ENCODE measurements around the gene ALX4.

ALX4 gene

GRCh38 chr11:44260081-44260480, 49.9 kb downstream of the ALX4 start:
- no peak for DNase-seq (ENCODE audit: low read depth, low spot score)
- no peak overlapping the region for H3K4me3 ChIP-seq (ENCODE audit: low read length)

GRCh38 chr11:44258839-44259420, 51.0 kb downstream of the ALX4 start:
- no peak for DNase-seq (ENCODE audit: low read depth, low spot score)
- no peak overlapping the region for H3K4me3 ChIP-seq (ENCODE audit: low read length)

GRCh38 chr11:44258190-44258489, 51.8 kb downstream of the ALX4 start:
- H3K4me3 ChIP-seq (ENCODE audit: low read length) = no peak overlapping the region
- DNase-seq (ENCODE audit: low read depth, low spot score) = no peak

GRCh38 chr11:44257338-44258189, 52.4 kb downstream of the ALX4 start:
- H3K4me3 ChIP-seq (ENCODE audit: low read length) = no peak overlapping the region
- peak; percentile 45 for DNase-seq (ENCODE audit: low read depth, low spot score)

- peak; percentile 22 for DNase-seq (ENCODE audit: low read depth, low spot score)
- no peak overlapping the region for H3K4me3 ChIP-seq (ENCODE audit: low read length)
Observed at GRCh38 chr11:44256673-44257291, 53.2 kb downstream of the ALX4 start.

DNA sequence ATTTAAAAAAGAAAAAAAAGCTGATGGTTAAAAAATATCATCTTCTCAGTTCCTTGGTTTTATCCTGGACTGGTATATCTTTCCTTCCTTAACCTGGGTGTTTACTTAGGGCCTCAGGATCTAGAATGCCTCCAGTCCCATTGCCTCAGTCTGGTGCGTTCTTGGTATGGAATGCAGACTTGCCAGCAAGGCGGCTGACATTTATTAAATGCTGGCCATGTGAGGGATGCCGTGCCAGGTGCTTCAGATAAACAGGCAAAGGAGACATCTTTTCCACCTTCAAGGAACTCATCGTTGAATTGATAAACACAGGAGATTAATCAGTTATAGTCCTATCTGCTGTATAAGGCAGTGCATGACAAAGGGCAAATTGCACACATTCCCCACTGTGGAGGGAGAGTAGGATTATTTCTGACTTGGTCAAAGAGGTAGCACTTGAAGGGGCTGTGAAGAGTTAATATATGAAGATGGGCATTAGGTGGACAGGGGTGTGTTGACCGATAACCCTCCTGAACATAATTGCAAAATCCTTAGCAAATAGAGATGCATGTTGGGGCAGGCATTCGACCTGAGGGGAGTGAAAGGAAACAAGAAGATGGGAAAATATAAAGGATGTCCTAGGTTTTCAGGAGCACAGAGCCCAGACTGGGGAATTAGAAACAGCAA, 54.4 kb downstream of the ALX4 start:
- no peak for DNase-seq (ENCODE audit: low read depth, low spot score)

DNA sequence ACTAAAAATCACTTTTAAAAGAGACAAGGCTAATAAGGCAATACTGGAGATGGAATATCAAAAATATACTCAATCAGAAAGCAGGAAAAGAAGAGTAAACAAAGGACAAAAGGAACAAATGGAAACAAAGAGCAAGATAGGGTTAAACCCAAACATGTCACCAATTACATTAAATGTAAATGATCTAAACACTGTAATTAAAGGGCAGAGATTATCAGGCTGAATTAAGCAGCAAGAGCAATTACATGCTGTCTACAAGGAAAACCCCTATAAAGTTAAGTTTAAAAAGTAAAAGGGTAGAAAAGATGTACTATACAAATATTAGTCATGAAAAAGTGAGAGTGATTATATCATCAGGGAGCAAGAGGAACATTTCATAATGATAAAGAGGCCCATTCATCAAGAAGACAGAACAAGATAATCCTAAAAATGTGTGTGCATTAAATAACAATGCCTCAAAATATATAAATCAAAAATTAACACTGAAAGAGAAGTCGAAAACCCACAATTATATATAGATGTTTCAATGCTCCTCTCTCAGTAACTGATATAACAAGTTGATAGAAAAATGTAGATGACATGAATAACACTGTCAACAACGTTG, 56.8 kb downstream of the ALX4 start:
- H3K4me3 ChIP-seq (ENCODE audit: low read length) = no peak overlapping the region
- DNase-seq (ENCODE audit: low read depth, low spot score) = no peak

More for the DNA sequence above, 54.4 kb downstream of the ALX4 start:
- H3K4me3 ChIP-seq (ENCODE audit: low read length) = no peak overlapping the region

DNA sequence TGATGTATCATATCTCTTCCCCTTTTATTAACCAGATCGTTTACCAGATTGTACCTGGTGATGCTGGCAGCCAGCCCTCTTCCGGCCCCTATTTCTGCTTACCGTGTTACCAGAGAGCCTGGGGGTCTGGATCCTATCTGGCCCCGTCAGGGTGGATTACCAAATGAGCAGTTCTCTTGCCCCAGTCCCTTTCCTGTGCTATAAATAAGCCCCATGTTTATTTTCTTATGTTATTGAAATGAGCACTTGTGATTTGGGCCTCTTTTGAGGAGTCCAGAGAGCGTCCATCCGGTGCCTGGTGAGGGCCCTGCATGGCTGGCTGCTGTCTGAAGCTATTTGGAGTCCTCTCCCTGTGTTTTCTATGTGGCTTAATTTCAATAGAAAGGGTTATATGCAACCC, 59.5 kb downstream of the ALX4 start:
- DNase-seq (ENCODE audit: low read depth, low spot score) = no peak
- H3K4me3 ChIP-seq (ENCODE audit: low read length) = no peak overlapping the region

- H3K4me3 ChIP-seq (ENCODE audit: low read length) = no peak overlapping the region
- no peak for DNase-seq (ENCODE audit: low read depth, low spot score)
Observed at GRCh38 chr11:44248109-44248508, 61.8 kb downstream of the ALX4 start.

DNA sequence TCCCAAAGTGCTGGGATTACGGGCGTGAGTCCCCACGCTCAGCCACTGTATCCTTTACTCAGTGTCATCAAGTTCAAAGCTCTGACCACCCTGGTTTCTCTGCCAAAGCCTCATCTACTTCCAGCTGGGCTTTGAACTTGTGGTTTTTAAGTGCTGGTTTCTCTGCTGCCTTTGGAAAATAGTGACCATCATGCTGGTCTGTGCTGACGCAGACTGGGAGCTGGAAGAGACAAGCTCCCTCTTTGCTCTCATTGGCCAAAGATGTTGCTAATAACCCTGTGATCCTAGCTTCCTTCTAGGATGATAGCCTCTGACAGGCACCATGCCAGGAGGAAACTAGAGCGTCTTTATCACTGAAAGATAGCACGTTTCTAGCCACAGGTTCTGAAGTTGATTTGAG, 62.4 kb downstream of the ALX4 start:
- no peak for DNase-seq (ENCODE audit: low read depth, low spot score)

DNA sequence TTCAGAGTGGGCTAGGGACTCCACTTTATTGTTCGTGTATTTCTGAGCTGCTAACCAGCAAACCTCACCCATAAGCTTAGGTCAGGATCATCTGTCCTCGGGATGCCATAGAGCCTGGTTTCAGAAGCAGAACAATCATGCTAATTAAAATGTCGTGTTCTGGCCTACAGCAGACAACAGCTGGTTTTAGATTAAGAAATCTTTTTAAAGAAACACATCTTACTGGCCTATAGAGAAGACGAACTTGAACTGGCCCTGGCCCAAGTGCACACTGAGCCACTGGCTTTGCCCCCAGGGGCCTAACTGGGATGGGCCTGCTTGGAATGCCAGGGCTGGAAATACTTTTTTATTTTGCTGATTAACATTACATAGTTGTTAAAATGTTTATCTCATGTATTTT, 63.2 kb downstream of the ALX4 start:
- H3K4me3 ChIP-seq (ENCODE audit: low read length) = no peak overlapping the region
- no peak for DNase-seq (ENCODE audit: low read depth, low spot score)

More for the DNA sequence above, 62.4 kb downstream of the ALX4 start:
- H3K4me3 ChIP-seq (ENCODE audit: low read length) = no peak overlapping the region

- no peak for DNase-seq (ENCODE audit: low read depth, low spot score)
- no peak overlapping the region for H3K4me3 ChIP-seq (ENCODE audit: low read length)
Observed at GRCh38 chr11:44244639-44245310, 65.2 kb downstream of the ALX4 start.

DNA sequence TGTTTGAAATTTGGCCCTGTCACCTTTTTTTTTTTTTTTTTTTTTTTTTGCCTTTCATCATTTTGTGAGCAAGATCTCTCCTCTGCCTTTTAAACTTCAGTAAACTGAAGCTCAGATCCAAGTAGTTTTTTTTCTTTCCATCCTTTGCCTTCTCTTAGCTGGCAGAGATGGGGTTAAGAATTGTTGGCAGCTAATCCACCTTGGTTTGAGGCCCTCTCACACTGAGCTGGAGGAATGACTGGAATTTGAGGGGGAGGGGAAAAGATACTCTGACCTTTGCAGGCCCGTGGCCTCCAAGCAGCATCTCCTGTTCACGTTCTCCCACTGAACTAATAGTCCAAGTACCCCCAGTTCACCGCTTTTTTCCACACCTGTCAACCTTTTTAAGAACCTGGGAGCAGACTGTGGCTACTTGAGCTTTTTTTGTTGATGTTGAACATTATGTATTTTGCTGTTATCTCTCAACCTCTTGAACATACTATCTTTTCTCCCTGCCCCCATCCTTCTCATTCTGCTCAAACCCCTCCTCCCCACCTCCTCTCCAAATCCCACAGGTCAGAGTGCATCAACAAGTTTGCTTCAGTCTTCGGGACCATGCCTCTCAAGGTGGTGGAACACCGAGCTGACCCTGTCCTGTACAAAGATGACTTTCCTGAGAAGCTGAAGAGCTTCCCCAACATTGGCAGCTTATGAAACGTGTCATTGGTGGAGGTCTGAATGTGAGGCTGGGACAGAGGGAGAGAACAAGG, 66.2 kb downstream of the ALX4 start:
- H3K4me3 ChIP-seq (ENCODE audit: low read length) = no peak overlapping the region
- DNase-seq (ENCODE audit: low read depth, low spot score) = no peak

DNA sequence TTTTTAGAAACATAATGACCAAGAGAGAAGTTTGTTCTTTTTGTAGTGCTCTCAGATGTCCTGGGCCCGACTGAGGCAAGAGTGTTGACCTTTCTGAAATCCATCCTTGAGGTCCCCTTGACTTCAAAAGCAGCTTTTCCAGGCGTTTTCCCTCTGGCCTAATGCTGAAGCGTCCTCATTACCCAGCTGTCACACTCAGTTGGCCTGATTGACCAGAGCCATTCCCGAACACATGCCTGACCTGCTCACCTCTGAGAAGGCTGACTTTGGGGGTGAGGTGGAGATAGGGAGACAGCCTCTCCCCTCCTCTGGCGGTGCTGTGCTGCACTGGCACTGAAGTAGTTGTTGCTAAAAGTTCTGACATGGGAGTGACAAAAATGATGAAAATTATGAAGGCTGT, 66.9 kb downstream of the ALX4 start:
- H3K4me3 ChIP-seq (ENCODE audit: low read length) = no peak overlapping the region
- no peak for DNase-seq (ENCODE audit: low read depth, low spot score)

- no peak for DNase-seq (ENCODE audit: low read depth, low spot score)
- H3K4me3 ChIP-seq (ENCODE audit: low read length) = no peak overlapping the region
Observed at GRCh38 chr11:44241851-44242250, 68.1 kb downstream of the ALX4 start.

GRCh38 chr11:44237156-44237555, 72.8 kb downstream of the ALX4 start:
- no peak overlapping the region for H3K4me3 ChIP-seq (ENCODE audit: low read length)
- no peak for DNase-seq (ENCODE audit: low read depth, low spot score)

- DNase-seq (ENCODE audit: low read depth, low spot score) = no peak
- H3K4me3 ChIP-seq (ENCODE audit: low read length) = no peak overlapping the region
Observed at GRCh38 chr11:44236296-44236695, 73.6 kb downstream of the ALX4 start.

DNA sequence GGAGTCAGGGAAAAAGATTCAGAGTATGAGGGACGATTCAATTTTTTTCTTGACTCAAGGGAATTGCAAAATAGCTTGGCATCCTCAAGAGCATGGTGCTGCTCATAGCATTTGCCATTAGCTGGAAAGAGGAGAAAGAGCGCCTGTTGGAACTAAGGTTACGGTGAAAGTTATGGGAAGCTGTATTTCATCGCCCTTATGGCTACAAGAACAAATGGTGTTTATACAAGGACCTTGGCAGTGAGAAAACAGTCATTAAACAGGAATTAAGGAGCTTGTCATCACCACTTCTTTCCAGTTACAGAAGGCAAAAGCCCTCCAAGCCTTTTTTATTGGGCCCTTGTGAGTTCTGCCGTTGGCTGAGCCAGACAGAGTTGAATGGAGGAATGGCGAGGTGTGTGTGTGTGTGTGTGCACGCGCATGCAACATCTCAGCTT, 74.2 kb downstream of the ALX4 start:
- H3K4me3 ChIP-seq (ENCODE audit: low read length) = no peak overlapping the region
- DNase-seq (ENCODE audit: low read depth, low spot score) = no peak
